Left ventricle myocardium inferior (tissue), 1 donor: Measurements from ENCODE around the gene LY6G5B. TPM values are rescaled to one million over a fixed set of nuclear protein-coding genes. Genes with fewer than 3 reads are reported as not detected.

Experiments
- DNase-seq: peaks from one replicate; pipeline ENCODE4 v3.0.0-alpha.2; 2020
- H3K27ac ChIP-seq: fragments of 200-600 bp; replicated peaks from 2 replicates; pipeline ENCODE4 v1.8.0; 2021
- H3K27me3 ChIP-seq: fragments of 200-600 bp; 2 replicates; pipeline ENCODE4 v1.8.0; 2021; ENCODE audit warnings: low read depth
- H3K36me3 ChIP-seq: fragments of 200-600 bp; 2 replicates; pipeline ENCODE4 v1.8.0; 2021
- H3K4me1 ChIP-seq: fragments of 200-600 bp; 2 replicates; pipeline ENCODE4 v1.8.0; 2021
- H3K4me3 ChIP-seq: fragments of 200-600 bp; 2 replicates; pipeline ENCODE4 v1.8.0; 2021; ENCODE audit warnings: mild to moderate bottlenecking, moderate library complexity
- H3K9me3 ChIP-seq: fragments of 200-600 bp; replicated peaks from 2 replicates; pipeline ENCODE4 v1.8.0; 2021
- intact Hi-C: fragments of 100-400 bp; cut with micrococcal nuclease; formaldehyde crosslinking; loops from one replicate; pipeline ENCODE4 v1.11.0; 2022
- total RNA-seq: library from RNA; stranded (reverse); fragmentation: NEBNext Ultra II Directional; extraction: Animal tissue kit (Norgen Biotek cat#: 25700); gene quantifications from one replicate; pipeline ENCODE4 v1.2.1, GENCODE V29; 2021
- TF ChIP-seq, protein P1 (sequence below): fragments of 200-600 bp; IDR thresholded peaks from 2 replicates; pipeline ENCODE4 v1.8.0; 2021; ENCODE audit warnings: antibody characterized with exemption, mild to moderate bottlenecking, borderline replicate concordance
- donor health status: DM: no; HTN: yes; CAD: no; lungs with severe emphysema.

The LY6G5B gene
- total RNA-seq, 1 donor from 2014 or later = 4.4 TPM

GRCh38 chr6:31634969-31635575 lies 34.7 kb upstream of the LY6G5B start:
- TF ChIP-seq, protein P1, sequence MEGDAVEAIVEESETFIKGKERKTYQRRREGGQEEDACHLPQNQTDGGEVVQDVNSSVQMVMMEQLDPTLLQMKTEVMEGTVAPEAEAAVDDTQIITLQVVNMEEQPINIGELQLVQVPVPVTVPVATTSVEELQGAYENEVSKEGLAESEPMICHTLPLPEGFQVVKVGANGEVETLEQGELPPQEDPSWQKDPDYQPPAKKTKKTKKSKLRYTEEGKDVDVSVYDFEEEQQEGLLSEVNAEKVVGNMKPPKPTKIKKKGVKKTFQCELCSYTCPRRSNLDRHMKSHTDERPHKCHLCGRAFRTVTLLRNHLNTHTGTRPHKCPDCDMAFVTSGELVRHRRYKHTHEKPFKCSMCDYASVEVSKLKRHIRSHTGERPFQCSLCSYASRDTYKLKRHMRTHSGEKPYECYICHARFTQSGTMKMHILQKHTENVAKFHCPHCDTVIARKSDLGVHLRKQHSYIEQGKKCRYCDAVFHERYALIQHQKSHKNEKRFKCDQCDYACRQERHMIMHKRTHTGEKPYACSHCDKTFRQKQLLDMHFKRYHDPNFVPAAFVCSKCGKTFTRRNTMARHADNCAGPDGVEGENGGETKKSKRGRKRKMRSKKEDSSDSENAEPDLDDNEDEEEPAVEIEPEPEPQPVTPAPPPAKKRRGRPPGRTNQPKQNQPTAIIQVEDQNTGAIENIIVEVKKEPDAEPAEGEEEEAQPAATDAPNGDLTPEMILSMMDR = no peak
- Histone ChIP-seq H3K27ac (no peak overlapping the region), H3K9me3 (no peaks in the 10 kb centered on the region), H3K27me3 (no peaks in the 10 kb centered on the region), H3K36me3 (peaks cover 98% of the 10 kb centered on the region), H3K4me3 (no peak overlapping the region), H3K4me1 (no peaks in the 10 kb centered on the region)
- no peak for DNase-seq
- intact Hi-C loops = no loop called here

DNA sequence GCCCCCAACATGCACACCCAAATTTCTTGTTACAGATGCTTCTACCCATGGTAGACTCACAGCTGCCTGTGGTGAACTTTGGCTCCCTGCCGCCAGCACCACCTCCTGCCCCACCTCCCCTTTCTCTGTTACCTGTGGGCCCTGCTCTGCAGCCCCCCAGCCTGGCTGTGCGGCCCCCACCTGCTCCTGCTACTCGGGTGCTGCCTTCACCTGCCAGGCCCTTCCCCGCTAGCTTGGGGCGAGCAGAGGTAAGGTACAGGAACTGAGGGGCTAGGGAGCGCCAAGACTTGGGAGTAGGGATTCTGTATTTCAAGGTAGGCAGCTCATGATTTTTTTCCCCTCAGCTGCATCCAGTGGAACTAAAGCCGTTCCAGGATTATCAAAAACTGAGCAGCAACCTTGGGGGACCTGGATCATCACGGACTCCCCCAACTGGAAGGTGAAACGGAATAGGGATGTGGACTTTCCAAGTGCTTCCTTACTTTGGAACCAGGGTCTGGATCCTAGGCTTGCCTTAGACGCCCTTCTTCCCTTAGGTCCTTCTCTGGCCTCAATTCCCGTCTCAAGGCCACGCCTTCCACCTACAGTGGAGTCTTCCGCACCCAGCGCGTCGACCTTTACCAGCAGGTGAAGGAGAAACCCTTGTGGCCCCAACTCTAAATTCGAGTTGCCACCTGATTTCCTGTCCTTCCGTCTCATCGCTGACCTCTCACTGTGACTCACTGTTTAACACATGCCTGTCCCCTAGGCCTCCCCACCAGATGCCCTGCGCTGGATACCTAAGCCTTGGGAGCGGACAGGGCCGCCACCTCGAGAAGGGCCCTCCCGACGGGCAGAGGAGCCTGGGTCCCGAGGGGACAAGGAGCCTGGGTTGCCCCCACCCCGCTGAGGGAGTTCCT lies 32.8 kb upstream of the LY6G5B start:
- H3K27ac ChIP-seq = no peak overlapping the region
- H3K4me3 ChIP-seq = no peak overlapping the region
- no peaks in the 10 kb centered on the region for H3K9me3 ChIP-seq
- H3K4me1 ChIP-seq = no peaks in the 10 kb centered on the region
- TF ChIP-seq, protein P1 = no peak
- H3K27me3 ChIP-seq = no peaks in the 10 kb centered on the region
- DNase-seq = no peak
- H3K36me3 ChIP-seq = peaks cover 98% of the 10 kb centered on the region
- intact Hi-C loops = no loop called here

DNA sequence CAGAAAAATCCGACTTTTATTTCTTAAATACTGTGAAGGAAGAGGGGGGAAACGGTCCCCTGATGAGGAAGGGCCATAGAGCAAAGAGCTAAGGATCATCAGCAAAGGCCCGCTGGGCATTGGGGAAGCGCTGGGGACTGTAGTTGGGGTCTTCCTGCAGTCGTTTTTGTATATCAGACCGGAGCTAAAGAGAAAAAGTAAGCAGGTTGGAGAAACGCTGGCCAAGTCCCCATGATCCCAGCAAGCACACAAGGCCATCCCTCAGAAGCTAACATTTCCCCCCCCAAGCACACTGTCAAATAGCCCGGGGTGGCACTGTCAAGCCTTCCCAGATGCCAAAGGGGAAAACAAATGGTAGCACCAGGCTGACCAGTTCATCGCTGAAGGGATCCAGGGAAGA lies 30.7 kb upstream of the LY6G5B start:
- intact Hi-C loops = no loop called here
- Histone ChIP-seq H3K4me3 (no peak overlapping the region), H3K27me3 (no peaks in the 10 kb centered on the region), H3K4me1 (no peaks in the 10 kb centered on the region), H3K9me3 (no peaks in the 10 kb centered on the region), H3K36me3 (peaks cover 98% of the 10 kb centered on the region), H3K27ac (no peak overlapping the region)
- TF ChIP-seq, protein P1 = no peak
- DNase-seq = no peak

DNA sequence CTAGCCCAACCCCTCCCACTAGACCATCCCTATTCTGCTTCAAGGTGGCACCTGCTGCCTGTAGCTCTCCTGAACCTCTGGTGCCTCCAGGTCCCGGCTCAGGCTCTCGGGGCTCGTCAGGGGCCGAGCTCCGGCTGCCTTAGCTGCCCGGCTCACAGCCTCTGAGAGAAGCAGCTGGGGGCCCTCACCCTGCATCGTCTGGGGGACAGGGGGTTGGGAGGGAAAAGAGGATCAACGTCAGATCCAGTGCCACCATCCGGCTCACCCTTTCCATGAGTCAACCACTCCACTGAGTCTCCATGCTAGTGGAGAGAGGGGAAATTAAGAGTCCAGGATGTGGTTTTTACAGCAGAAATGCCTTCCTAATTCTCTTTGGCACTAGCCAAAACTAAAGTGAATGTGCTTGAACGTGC lies 30.3 kb upstream of the LY6G5B start:
- TF ChIP-seq, protein P1 = no peak
- no peak overlapping the region for H3K27ac ChIP-seq
- no peaks in the 10 kb centered on the region for H3K4me1 ChIP-seq
- intact Hi-C loops = no loop called here
- no peaks in the 10 kb centered on the region for H3K9me3 ChIP-seq
- no peak for DNase-seq
- H3K4me3 ChIP-seq = no peak overlapping the region
- no peaks in the 10 kb centered on the region for H3K27me3 ChIP-seq
- peaks cover 98% of the 10 kb centered on the region for H3K36me3 ChIP-seq

DNA sequence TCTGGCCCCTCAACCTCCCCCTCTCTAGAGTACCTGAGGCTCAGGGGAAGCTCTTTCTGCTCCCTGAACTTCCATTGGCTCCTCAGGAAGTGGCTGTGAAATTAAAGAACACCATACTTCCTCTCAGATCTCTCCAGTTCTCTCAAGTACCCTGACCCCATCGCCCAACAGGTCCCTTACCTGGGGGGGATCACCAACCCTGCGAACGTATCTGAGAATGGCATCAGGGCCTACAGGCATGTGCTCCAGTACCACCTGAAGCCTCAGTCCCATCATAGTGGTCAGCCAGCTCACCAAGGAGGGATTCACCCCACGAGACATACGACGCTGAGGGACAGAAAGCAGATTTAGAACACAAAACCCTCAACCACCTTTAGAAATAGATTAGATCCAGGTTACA lies 29.2 kb upstream of the LY6G5B start:
- Histone ChIP-seq H3K36me3 (peaks cover 98% of the 10 kb centered on the region), H3K27ac (no peak overlapping the region), H3K4me3 (no peak overlapping the region), H3K27me3 (no peaks in the 10 kb centered on the region), H3K9me3 (no peaks in the 10 kb centered on the region), H3K4me1 (no peaks in the 10 kb centered on the region)
- TF ChIP-seq, protein P1 = no peak
- intact Hi-C loops = no loop called here
- DNase-seq = no peak
